ENCODE data around the gene C3orf33. TPM values are rescaled to one million over a fixed set of nuclear protein-coding genes. Genes with fewer than 3 reads are reported as not detected.

The C3orf33 gene
- total and polyA plus RNA-seq, 9 of the 15 experiments (the other 6 are each of a cell fraction or from before 2014, with no cell fraction given) = 4.1 to 10.2 (median 6.0) TPM

DNA sequence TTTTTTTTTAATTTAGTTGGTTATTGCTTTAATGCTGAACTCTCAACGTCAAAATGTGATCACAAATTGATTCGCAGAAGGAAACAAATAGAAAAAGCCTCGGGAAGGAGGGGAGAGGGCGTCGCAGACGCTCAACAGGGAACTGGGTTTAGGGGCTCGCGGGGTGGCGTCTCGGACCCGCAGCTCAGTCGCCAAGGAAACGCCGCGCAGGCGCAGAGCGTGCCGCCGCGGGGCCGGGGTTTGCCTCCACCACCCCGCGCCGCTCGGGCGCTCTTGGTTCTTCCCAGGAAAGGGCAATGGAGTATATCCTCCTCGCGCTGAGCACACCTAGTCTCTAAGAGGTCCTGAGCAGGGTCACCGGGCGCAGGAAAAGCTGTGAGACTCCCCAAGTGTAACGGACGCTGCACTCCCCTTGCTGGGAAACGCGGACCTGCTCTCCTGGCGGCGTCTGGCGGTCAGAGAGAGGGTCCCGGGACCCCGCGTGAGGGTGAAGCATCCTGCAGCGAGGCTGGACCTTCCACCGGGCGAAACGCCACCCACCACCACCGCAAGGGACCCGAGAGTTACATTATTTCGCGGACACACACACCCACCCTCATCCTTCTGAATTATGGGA, 62.0 kb downstream of the C3orf33 start (continued):
- TF ChIP-seq, protein P1, sequence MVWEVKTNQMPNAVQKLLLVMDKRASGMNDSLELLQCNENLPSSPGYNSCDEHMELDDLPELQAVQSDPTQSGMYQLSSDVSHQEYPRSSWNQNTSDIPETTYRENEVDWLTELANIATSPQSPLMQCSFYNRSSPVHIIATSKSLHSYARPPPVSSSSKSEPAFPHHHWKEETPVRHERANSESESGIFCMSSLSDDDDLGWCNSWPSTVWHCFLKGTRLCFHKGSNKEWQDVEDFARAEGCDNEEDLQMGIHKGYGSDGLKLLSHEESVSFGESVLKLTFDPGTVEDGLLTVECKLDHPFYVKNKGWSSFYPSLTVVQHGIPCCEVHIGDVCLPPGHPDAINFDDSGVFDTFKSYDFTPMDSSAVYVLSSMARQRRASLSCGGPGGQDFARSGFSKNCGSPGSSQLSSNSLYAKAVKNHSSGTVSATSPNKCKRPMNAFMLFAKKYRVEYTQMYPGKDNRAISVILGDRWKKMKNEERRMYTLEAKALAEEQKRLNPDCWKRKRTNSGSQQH (CRISPR knock-in tag; IDR thresholded peaks at IDR 0.05) = no peak
- TF ChIP-seq MXI1 (IDR thresholded peaks at IDR 0.05; ENCODE audit: low read depth, low read length) (no peak), PTBP1 (IDR thresholded peaks at IDR 0.05; ENCODE audit: low read depth, low read length) (no peak), TCFL5 (CRISPR knock-in tag; conservative IDR thresholded peaks at IDR 0.05) (no peak), MEIS2 (IDR thresholded peaks at IDR 0.05; ENCODE audit: partially characterized antibody) (peak; percentile 59), RB1 (IDR thresholded peaks at IDR 0.05; ENCODE audit: low read depth) (peak; percentile 30; the same call in 1 of the 2 replicates), ZBTB7A (IDR thresholded peaks at IDR 0.05; ENCODE audit: borderline replicate concordance, control insufficient read depth, low read depth, low read length) (peak; percentile 91), U2AF1 (optimal IDR thresholded peaks at IDR 0.05; ENCODE audit: low read depth, low read length) (no peak), LCOR (CRISPR knock-in tag; IDR thresholded peaks at IDR 0.05) (0 out of 2 replicates have a peak, but pooled peaks have one; percentile 48), CCNT2 (IDR thresholded peaks at IDR 0.05; ENCODE audit: borderline replicate concordance, extremely low read depth, insufficient read length, low read depth, low read length) (peak; percentile 23), NFYB (IDR thresholded peaks at IDR 0.05; ENCODE audit: extremely low read depth, insufficient read length) (no peak), PREB (CRISPR knock-in tag; IDR thresholded peaks at IDR 0.05) (no peak), ZNF551 (CRISPR knock-in tag; IDR thresholded peaks at IDR 0.05) (no peak), FOXJ3 (CRISPR knock-in tag; IDR thresholded peaks at IDR 0.05) (no peak), PHB2 (IDR thresholded peaks at IDR 0.05; ENCODE audit: low read depth) (no peak), MAX (CRISPR knock-in tag; IDR thresholded peaks at IDR 0.05) (no peak), KAT2B (IDR thresholded peaks at IDR 0.05; ENCODE audit: low read depth, low read length) (no peak)
- TF ChIP-seq, protein P2, sequence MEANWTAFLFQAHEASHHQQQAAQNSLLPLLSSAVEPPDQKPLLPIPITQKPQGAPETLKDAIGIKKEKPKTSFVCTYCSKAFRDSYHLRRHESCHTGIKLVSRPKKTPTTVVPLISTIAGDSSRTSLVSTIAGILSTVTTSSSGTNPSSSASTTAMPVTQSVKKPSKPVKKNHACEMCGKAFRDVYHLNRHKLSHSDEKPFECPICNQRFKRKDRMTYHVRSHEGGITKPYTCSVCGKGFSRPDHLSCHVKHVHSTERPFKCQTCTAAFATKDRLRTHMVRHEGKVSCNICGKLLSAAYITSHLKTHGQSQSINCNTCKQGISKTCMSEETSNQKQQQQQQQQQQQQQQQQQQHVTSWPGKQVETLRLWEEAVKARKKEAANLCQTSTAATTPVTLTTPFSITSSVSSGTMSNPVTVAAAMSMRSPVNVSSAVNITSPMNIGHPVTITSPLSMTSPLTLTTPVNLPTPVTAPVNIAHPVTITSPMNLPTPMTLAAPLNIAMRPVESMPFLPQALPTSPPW (CRISPR knock-in tag; IDR thresholded peaks at IDR 0.05) = no peak
- TF ChIP-seq, protein P3, sequence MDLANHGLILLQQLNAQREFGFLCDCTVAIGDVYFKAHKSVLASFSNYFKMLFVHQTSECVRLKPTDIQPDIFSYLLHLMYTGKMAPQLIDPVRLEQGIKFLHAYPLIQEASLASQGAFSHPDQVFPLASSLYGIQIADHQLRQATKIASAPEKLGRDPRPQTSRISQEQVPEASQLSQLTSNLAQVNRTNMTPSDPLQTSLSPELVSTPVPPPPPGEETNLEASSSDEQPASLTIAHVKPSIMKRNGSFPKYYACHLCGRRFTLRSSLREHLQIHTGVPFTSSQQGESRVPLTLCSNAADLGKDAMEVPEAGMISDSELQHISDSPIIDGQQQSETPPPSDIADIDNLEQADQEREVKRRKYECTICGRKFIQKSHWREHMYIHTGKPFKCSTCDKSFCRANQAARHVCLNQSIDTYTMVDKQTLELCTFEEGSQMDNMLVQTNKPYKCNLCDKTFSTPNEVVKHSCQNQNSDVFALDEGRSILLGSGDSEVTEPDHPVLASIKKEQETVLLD (IDR thresholded peaks at IDR 0.05) = peak; percentile 40; the same call in 1 of the 2 replicates
- TF ChIP-seq, protein P4, sequence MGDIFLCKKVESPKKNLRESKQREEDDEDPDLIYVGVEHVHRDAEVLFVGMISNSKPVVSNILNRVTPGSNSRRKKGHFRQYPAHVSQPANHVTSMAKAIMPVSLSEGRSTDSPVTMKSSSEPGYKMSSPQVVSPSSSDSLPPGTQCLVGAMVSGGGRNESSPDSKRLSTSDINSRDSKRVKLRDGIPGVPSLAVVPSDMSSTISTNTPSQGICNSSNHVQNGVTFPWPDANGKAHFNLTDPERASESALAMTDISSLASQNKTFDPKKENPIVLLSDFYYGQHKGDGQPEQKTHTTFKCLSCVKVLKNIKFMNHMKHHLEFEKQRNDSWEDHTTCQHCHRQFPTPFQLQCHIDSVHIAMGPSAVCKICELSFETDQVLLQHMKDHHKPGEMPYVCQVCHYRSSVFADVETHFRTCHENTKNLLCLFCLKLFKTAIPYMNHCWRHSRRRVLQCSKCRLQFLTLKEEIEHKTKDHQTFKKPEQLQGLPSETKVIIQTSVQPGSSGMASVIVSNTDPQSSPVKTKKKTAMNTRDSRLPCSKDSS (IDR thresholded peaks at IDR 0.05; ENCODE audit: low read depth, partially characterized antibody) = no peak
